H1 (cell line): ENCODE results near the gene MDC1. TPM values are rescaled to one million over a fixed set of nuclear protein-coding genes. Genes with fewer than 3 reads are reported as not detected.
A peak's percentile ranks its signal among the peaks of the same experiment; 100 is the strongest.

Source experiments
- ATF3 ChIP-seq: IDR thresholded peaks from 2 replicates; pipeline ENCODE4 v1.6.1; 2011; ENCODE audit warnings: low read depth, mild to moderate bottlenecking, low read length; ENCODE audit not compliant: insufficient read depth
- BRCA1 ChIP-seq: IDR thresholded peaks from 2 replicates; pipeline ENCODE4 v1.6.1; 2012; ENCODE audit warnings: low read depth, low read length, improper control_type of control experiment
- CBX8 ChIP-seq: fragments of 300-800, 300-1000 bp; sonication (generic); IDR thresholded peaks from 2 replicates; pipeline ENCODE4 v1.7.1; 2016; ENCODE audit warnings: low read depth, low read length, borderline replicate concordance
- CTCF ChIP-seq, 3 experiments: IDR thresholded peaks; 1 replicate in 2 of 3; 2 replicates in 1 of 3; pipeline versions ENCODE4 v1.5.1 to v1.6.1; 2011; ENCODE audit warnings: low read length in 3 of 3, mild to moderate bottlenecking in 3 of 3, inconsistent platforms in 2 of 3, low read depth in 1 of 3, moderate library complexity in 1 of 3; ENCODE audit not compliant: insufficient read depth in 1 of 3; ENCODE audit errors: control extremely low read depth in 1 of 3
- HDAC6 ChIP-seq: IDR thresholded peaks from one replicate; pipeline ENCODE4 v1.7.1; 2012; ENCODE audit warnings: low read depth, mild to moderate bottlenecking, inconsistent platforms, low read length, moderate library complexity
- RNF2 ChIP-seq: fragments of 200-900, 300-1000 bp; sonication (generic); IDR thresholded peaks from 2 replicates; pipeline ENCODE4 v1.7.1; 2016; ENCODE audit warnings: borderline replicate concordance, low read depth, mild to moderate bottlenecking, antibody characterized with exemption, low read length; ENCODE audit not compliant: poor library complexity, severe bottlenecking; ENCODE audit errors: missing control alignments
- SAP30 ChIP-seq: fragments of 300-600 bp; sonication (generic); IDR thresholded peaks from 2 replicates; pipeline ENCODE4 v1.7.1; 2012; ENCODE audit warnings: low read length, moderate library complexity, mild to moderate bottlenecking, inconsistent platforms; ENCODE audit not compliant: insufficient read depth, insufficient replicate concordance
- SIRT6 ChIP-seq: IDR thresholded peaks from one replicate; pipeline ENCODE4 v1.7.1; 2012; ENCODE audit warnings: low read length, inconsistent platforms
- polyA plus RNA-seq, 7 experiments: library from polyadenylated mRNA; depleted of rRNA in 3 of 7; stranded (reverse) in 5 of 7; unstranded in 2 of 7; fragments of >200 nt in 5 of 7; fragments of 200-250 nt in 2 of 7; gene quantifications; 1 replicate in 5 of 7; 2 replicates in 1 of 7; 4 replicates in 1 of 7; pipeline versions ENCODE4 v1.2.1 to v1.2.3, GENCODE V29; 2011 to 2013; ENCODE audit warnings: missing spikeins in 2 of 7, mixed read lengths in 2 of 7
- total RNA-seq: library from RNA; stranded (reverse); fragmentation: NEBNext Ultra II Directional; extraction: Animal tissue kit (Norgen Biotek cat#: 25700); gene quantifications from 2 replicates; pipeline ENCODE4 v1.2.1, GENCODE V29; 2021

The MDC1 gene
- total and polyA plus RNA-seq, 2 of the 8 experiments (the other 6 are each of a cell fraction or from before 2014, with no cell fraction given), result 29.9 to 81.1 TPM

DNA sequence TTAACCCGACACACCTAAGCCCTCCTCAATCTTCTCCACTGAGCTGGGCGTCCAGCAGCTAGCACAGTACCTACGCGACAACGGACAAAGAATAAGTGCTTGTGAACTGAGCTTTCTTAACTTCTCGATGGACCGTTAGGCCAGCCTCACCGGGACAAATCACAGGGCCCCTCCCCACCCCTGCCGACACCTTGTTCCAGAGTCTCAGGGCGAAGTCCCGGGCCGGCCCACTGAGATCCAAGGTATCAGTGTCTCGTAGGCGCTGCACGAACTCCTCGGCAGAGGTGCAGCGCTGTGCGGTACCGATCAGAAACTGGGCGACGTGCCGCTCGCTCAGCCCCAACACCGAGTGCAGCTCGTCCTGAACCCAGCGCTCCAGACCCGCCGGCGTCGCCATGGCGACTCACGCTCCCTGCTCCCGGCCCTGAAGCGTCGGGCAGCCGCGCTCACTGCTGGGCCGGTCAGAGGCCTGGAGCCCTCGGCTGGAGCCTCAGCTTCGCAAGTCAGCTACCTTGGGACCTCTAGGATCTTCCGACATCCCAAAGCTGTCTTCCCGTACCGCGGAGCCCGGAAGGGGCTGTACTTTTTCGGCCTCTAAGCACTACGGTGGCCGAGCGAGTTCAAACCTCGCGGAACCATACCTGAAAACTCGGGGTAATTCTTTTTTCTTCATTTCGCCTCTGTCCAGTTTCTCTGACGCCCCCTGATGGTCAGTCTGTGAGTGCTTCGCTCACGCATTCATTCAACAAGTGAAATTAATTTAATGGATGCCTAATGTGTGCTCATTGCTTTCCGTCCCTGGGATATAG, 44.4 kb downstream of the MDC1 start, which contains the start of gene DHX16 (continued):
- peak; percentile 50 to 80 (median 72) for TF ChIP-seq CTCF (IDR thresholded peaks at IDR 0.05; ENCODE audit: control extremely low read depth in 1 of 3, insufficient read depth in 1 of 3, low read depth in 1 of 3, low read length in 3 of 3)
- no peak for TF ChIP-seq RNF2
- TF ChIP-seq ATF3, result no peak
- TF ChIP-seq SIRT6, result no peak
- peak; percentile 57 for TF ChIP-seq SAP30
- TF ChIP-seq HDAC6, result no peak
- TF ChIP-seq CBX8, result no peak
- TF ChIP-seq BRCA1, result peak; percentile 61
